ENCODE measurements around the gene ARHGAP25. TPM values are rescaled to one million over a fixed set of nuclear protein-coding genes. Genes with fewer than 3 reads are reported as not detected.

Gene ARHGAP25
- polyA plus RNA-seq, 1 donor from 2014 or later = 217 TPM

GRCh38 chr2:68730828-68731227 lies 3.8 kb upstream of the ARHGAP25 start:
- Mint-ChIP-seq H3K4me1 (peaks cover 19 to 38% (median 27%) of the 10 kb centered on the region in 3 donors), H3K27ac (peak overlapping the region in 1 of 3 donors; percentile 14), H3K27me3 (peaks cover 2% of the 10 kb centered on the region), H3K9me3 (no peaks in the 10 kb centered on the region), H3K4me3 (peak overlapping the region in 1 of 4 donors; percentile 2), H3K36me3 (no peaks in the 10 kb centered on the region)

GRCh38 chr2:68732036-68732932 lies 2.3 kb upstream of the ARHGAP25 start:
- Mint-ChIP-seq H3K36me3 (no peaks in the 10 kb centered on the region), H3K27ac (no peak overlapping the region), H3K4me1 (peaks cover 7 to 24% (median 22%) of the 10 kb centered on the region in 3 donors), H3K4me3 (no peak overlapping the region), H3K9me3 (no peaks in the 10 kb centered on the region), H3K27me3 (no peaks in the 10 kb centered on the region)

- no peaks in the 10 kb centered on the region for H3K36me3 Mint-ChIP-seq
- no peaks in the 10 kb centered on the region for H3K9me3 Mint-ChIP-seq
- no peak overlapping the region for H3K4me3 Mint-ChIP-seq
- no peaks in the 10 kb centered on the region for H3K27me3 Mint-ChIP-seq
- peaks cover 11 to 25% (median 25%) of the 10 kb centered on the region in 3 donors for H3K4me1 Mint-ChIP-seq
- H3K27ac Mint-ChIP-seq = no peak overlapping the region
These were observed 1.2 kb upstream of the ARHGAP25 start for GRCh38 chr2:68733365-68733764.

DNA sequence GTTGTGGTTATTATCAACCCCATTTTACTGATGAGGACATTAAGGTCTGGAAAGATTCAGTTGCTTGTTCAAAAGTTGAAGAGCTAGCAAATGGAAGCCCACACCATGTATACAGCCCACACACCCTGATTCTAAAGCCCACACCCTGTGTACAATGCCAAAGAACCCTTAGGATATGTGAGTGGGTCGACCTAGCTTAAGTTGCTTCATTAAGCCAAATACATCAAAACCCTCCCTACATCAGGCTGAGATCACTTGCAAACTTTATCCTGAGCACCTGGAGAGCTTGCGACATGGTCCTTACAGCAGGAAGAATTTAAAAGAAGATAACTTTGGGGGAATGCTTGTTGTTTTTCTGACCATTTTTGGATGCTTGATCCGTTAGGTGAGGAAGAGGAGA lies 435 bp upstream of the ARHGAP25 start:
- Mint-ChIP-seq H3K4me1 (peaks cover 15 to 27% (median 21%) of the 10 kb centered on the region in 3 donors), H3K36me3 (no peaks in the 10 kb centered on the region), H3K27ac (no peak overlapping the region), H3K27me3 (no peaks in the 10 kb centered on the region), H3K4me3 (no peak overlapping the region), H3K9me3 (no peaks in the 10 kb centered on the region)

- Mint-ChIP-seq H3K4me1 (peaks cover 34 to 45% (median 36%) of the 10 kb centered on the region in 3 donors), H3K27ac (no peak overlapping the region), H3K4me3 (no peak overlapping the region), H3K27me3 (no peaks in the 10 kb centered on the region), H3K36me3 (no peaks in the 10 kb centered on the region), H3K9me3 (no peaks in the 10 kb centered on the region)
These were observed 1.5 kb downstream of the ARHGAP25 start for GRCh38 chr2:68736086-68736485.

GRCh38 chr2:68737711-68738110 lies 3.1 kb downstream of the ARHGAP25 start:
- peak overlapping the region in 1 of 4 donors; percentile 83 for H3K4me3 Mint-ChIP-seq
- no peaks in the 10 kb centered on the region for H3K27me3 Mint-ChIP-seq
- H3K27ac Mint-ChIP-seq = peak overlapping the region; percentile 79 to 92 (median 81)
- peaks cover 37 to 53% (median 45%) of the 10 kb centered on the region in 3 donors for H3K4me1 Mint-ChIP-seq
- peaks cover 2% of the 10 kb centered on the region for H3K36me3 Mint-ChIP-seq
- no peaks in the 10 kb centered on the region for H3K9me3 Mint-ChIP-seq

DNA sequence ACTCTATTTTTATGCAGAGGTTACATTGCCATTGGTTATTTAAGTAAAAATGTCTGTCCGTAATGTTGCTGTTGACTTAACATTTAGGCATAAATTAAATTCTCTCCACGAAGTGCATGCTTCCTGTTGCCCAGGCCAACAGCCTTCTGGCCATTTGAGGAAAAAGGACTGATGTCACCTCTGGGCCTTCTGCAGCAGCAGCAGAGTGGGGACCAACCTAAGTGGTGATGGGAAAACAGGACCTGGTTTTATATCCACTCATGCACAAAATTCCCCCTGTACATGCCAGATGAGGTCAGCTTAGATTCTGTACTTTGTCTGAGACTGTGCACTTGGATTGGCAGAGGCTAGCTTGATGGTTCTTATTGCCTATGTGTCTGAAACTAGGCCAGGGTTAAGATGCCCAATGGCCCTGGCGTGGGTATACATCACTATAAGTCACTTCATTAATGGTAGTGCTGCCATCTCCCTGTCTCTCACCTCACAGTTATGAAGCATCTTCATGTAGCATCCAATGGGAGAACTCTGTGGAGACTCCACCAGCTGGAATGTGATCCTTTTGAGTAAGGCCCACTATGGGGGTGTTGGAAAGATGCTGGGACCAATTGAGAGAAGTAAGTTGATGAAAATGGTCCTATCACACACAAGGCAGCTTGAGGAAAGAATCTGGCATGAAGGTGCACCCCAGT lies 4.4 kb downstream of the ARHGAP25 start:
- Mint-ChIP-seq H3K27ac (peak overlapping the region; percentile 41 to 92 (median 79)), H3K9me3 (no peaks in the 10 kb centered on the region), H3K27me3 (no peaks in the 10 kb centered on the region), H3K4me3 (peak overlapping the region; percentile 43 to 90 (median 65)), H3K36me3 (peaks cover 2% of the 10 kb centered on the region), H3K4me1 (peaks cover 40 to 66% (median 57%) of the 10 kb centered on the region in 3 donors)

- peak overlapping the region; percentile 41 to 92 (median 83) for H3K27ac Mint-ChIP-seq
- H3K9me3 Mint-ChIP-seq = no peaks in the 10 kb centered on the region
- no peaks in the 10 kb centered on the region for H3K27me3 Mint-ChIP-seq
- peak overlapping the region; percentile 27 to 90 (median 57) for H3K4me3 Mint-ChIP-seq
- H3K4me1 Mint-ChIP-seq = peaks cover 44 to 74% (median 61%) of the 10 kb centered on the region in 3 donors
- peaks cover 2% of the 10 kb centered on the region for H3K36me3 Mint-ChIP-seq
These were observed 5.2 kb downstream of the ARHGAP25 start for GRCh38 chr2:68739595-68740399.

DNA sequence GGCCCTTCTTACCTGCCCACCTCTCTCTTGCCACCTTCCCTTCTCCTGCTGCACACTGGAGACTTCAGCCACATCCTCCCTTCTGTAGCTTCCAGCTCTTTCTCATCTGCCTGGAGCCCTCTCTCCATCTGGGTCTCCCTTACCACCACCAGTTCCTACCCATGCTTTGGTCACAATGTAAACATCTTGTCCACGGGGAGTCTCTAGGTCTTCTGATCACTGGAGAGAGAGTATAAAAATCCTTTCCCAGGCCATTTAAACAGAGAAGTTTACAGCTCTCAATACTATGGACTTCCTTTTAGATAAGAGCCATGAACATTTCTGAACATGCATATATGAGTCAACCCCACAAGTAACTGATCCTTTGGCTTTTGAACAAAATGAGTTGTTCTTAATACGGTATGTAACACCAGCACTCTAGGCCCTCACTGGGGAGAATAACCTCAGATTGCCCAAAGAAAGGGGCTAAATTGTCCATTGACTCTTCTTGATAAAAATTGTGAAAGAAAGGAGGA lies 5.8 kb downstream of the ARHGAP25 start:
- H3K4me1 Mint-ChIP-seq = peaks cover 50 to 79% (median 67%) of the 10 kb centered on the region in 3 donors
- peaks cover 6% of the 10 kb centered on the region for H3K36me3 Mint-ChIP-seq
- peak overlapping the region; percentile 9 to 90 (median 52) for H3K4me3 Mint-ChIP-seq
- no peaks in the 10 kb centered on the region for H3K27me3 Mint-ChIP-seq
- peak overlapping the region; percentile 41 to 92 (median 83) for H3K27ac Mint-ChIP-seq
- H3K9me3 Mint-ChIP-seq = peaks cover 0 to 2% (median 0%) of the 10 kb centered on the region in 3 donors

GRCh38 chr2:68741238-68741637 lies 6.6 kb downstream of the ARHGAP25 start:
- Mint-ChIP-seq H3K4me3 (peak overlapping the region in 3 of 4 donors; percentile 9 to 84 (median 71)), H3K36me3 (peaks cover 12% of the 10 kb centered on the region), H3K27ac (peak overlapping the region in 2 of 3 donors; percentile 41 to 92), H3K4me1 (peaks cover 50 to 84% (median 73%) of the 10 kb centered on the region in 3 donors), H3K9me3 (peaks cover 0 to 2% (median 0%) of the 10 kb centered on the region in 3 donors), H3K27me3 (no peaks in the 10 kb centered on the region)

DNA sequence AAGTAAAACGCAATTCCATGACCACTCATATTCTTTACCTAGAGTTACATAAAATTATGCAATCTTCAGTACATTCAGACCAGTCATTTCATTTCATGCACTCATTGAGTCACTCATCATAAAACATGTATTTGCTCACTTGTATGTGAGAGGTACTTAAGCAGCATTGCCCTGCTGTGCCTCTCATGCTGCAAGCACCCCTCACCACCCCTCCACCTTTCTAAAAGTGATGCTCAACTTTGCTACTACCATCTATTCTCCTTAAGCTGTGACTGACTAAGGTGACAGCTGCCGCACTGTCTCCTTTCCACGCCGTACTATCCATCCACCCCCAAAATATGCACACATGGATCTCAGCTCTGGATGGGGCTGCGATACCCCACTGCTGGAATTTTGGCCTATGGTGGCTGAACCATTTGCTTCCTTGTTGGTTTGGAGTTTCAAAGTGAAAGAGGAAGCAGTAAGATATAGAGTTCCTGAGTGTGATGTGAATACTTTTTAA lies 7.2 kb downstream of the ARHGAP25 start:
- Mint-ChIP-seq H3K4me3 (peak overlapping the region; percentile 59 to 94 (median 82)), H3K27me3 (no peaks in the 10 kb centered on the region), H3K27ac (peak overlapping the region; percentile 50 to 92 (median 90)), H3K36me3 (peaks cover 12% of the 10 kb centered on the region), H3K4me1 (peaks cover 50 to 86% (median 74%) of the 10 kb centered on the region in 3 donors), H3K9me3 (peaks cover 0 to 2% (median 0%) of the 10 kb centered on the region in 3 donors)

DNA sequence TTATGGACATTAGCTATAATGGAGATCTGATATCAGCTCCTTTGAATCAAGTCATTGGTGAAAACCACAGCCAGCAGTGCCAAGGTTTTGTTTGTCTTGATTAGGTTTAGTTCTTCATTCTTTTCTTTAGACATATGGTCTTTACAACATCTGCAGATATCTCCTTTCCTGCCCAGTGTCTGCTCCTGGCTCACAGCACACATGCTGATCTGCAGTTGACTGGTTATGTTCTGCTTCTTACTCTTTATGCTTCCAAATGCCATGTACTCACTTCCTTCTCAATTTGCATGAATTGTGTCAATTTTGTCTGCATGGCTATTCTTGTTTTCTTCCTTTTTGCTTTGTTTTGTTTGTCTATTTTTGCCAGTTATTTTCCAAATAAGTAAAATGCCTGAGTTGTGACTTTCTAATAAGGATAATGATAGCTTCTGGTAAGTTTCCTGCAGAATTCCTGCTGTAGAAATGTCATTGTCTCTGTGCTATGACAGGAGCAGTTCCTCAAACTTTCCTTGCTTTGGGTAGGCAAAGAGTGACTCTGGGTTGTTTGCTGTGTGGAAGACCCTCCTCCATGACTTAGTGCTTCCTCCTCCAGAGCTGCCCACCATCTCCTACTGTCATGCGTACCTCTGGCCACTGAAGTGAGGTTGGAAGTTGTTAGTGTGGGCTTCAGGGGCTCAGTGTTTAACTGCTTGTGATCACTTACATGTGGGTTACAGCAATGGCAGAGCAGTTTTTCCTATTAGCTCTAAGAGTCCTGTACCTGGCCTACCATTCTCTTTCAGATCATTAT lies 8.2 kb downstream of the ARHGAP25 start:
- Mint-ChIP-seq H3K9me3 (peaks cover 0 to 2% (median 0%) of the 10 kb centered on the region in 3 donors), H3K4me3 (peak overlapping the region; percentile 11 to 89 (median 76)), H3K27me3 (no peaks in the 10 kb centered on the region), H3K4me1 (peaks cover 54 to 87% (median 77%) of the 10 kb centered on the region in 3 donors), H3K27ac (peak overlapping the region; percentile 16 to 92 (median 90)), H3K36me3 (peaks cover 12% of the 10 kb centered on the region)

DNA sequence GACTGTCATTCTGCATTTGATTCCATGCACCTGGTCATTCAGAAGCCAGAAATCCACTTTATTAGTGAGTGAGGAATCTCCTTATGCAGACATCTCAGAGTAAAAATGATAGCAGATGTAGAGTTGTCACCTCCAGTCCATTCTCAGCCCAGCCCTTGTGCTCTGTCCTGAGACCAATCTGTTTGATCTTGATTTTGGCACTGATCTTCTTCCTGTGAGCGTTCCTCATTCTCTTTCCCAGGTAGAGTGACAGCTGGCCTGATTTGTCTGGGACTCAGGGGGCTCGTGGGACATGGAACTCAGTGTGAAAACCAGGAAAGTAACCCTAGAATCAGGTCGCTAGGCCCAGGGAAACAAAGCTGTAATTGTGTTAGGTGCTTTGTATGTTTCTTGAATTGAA lies 8.9 kb downstream of the ARHGAP25 start:
- peak overlapping the region in 3 of 4 donors; percentile 2 to 64 (median 43) for H3K4me3 Mint-ChIP-seq
- peaks cover 0 to 2% (median 0%) of the 10 kb centered on the region in 3 donors for H3K9me3 Mint-ChIP-seq
- peaks cover 15% of the 10 kb centered on the region for H3K36me3 Mint-ChIP-seq
- peak overlapping the region in 2 of 3 donors; percentile 72 to 90 for H3K27ac Mint-ChIP-seq
- no peaks in the 10 kb centered on the region for H3K27me3 Mint-ChIP-seq
- H3K4me1 Mint-ChIP-seq = peaks cover 57 to 88% (median 77%) of the 10 kb centered on the region in 3 donors

Data from IgD-negative memory B cell (primary cell).